AG09319 (cell line): Measurements from ENCODE around the gene COQ2.

Experiments
- DNase-seq: peaks from one replicate; pipeline ENCODE4 v3.0.0-alpha.2; 2010; ENCODE audit warnings: low read depth; ENCODE audit errors: extremely low read depth
- TF ChIP-seq, protein P1 (sequence below): IDR thresholded peaks from 2 replicates; pipeline ENCODE4 v1.5.1; 2011; ENCODE audit warnings: low read depth, mild to moderate bottlenecking, inconsistent platforms, low read length, moderate library complexity

The COQ2 gene

DNA sequence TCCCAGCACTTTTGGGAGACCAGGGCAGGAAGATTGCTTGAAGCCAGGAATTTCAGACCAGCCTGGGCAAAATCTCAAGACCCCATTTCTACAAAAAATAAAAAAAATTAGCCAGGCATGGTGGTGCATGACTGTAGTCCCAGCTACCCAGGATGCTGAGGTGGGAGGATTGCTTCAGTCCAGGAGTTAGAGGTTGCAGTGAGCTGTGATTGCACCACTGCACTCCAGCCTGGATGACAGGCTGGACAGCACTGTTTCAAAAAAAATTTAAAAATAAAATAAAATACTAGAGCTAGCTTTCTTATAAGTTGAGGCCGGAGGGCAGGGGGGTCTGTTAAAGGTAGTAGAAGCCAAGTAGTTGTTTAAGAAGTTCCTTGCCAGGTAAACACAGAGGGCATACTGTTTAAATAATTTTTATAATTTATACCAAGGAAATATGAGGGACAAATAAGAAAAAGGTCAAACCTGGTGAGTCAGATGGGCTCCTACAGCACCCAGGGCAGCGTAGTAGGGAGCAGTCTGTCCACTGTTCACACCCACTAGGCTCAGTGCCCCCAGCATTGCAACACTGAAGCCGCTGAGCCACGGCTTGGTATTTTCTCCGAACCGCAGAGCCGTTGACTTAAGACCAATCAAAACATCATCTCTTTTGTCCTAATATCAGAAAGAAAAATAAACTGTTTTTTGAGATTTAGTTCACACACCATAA lies 17.3 kb downstream of the COQ2 start:
- TF ChIP-seq, protein P1, sequence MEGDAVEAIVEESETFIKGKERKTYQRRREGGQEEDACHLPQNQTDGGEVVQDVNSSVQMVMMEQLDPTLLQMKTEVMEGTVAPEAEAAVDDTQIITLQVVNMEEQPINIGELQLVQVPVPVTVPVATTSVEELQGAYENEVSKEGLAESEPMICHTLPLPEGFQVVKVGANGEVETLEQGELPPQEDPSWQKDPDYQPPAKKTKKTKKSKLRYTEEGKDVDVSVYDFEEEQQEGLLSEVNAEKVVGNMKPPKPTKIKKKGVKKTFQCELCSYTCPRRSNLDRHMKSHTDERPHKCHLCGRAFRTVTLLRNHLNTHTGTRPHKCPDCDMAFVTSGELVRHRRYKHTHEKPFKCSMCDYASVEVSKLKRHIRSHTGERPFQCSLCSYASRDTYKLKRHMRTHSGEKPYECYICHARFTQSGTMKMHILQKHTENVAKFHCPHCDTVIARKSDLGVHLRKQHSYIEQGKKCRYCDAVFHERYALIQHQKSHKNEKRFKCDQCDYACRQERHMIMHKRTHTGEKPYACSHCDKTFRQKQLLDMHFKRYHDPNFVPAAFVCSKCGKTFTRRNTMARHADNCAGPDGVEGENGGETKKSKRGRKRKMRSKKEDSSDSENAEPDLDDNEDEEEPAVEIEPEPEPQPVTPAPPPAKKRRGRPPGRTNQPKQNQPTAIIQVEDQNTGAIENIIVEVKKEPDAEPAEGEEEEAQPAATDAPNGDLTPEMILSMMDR = no peak
- no peak for DNase-seq

DNA sequence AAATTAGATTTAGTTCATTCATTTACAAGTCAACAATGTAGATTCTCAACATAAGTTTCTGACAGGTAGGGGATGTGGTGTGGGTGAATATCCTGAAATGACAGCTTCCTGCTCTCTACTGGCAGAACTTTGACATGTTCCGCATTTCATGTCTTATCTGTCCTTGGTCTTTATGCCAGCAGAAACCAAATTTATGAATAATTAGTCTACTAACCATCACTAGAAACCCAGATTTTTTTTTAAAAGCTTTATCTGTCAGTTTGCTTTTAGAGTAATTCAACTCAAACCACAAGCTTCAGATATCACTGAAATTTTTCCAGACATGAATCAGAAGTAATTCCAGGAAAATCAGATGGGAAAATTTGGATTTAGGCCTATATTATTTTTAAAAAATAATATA lies 17.9 kb downstream of the COQ2 start:
- no peak for DNase-seq
- TF ChIP-seq, protein P1 = no peak

DNA sequence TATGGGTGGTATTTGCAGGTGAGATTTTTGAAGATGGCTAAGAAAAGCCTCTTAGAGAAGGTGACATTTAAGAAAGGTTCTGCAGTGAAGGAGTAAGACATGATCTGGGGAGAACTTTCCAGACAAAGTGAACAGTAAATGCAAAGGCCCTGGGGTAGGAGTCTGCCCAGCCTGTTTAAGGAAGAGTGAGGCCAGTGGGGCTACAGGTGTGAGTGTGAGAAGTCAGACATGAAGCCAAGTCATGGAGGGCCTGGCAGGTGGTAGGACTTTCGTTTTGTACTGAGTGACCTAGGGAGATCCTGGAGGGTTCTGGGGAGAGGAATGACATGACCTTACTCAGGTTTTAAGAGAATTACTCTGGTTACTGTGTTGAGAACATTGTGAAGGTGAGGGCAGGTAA lies 21.5 kb downstream of the COQ2 start:
- DNase-seq = no peak
- TF ChIP-seq, protein P1 = no peak

DNA sequence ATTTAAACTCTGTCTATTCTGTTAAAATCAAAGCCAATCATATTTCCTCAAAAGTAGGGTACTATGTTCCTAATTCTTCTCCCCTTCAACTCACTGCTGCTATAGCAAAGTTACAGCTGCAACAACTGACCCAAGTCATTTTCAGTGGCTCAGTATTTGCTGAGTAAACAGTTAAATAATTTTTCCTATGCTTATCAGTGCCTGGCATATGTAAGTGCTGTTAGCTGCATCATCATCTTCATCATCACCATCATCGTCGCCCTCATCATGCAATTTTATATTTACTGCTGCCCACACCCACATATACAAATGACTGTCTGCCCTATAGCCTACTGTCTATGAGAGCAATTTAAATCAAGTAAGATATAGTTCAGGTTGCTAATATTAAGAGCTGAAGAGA lies 21.9 kb downstream of the COQ2 start:
- TF ChIP-seq, protein P1 = no peak
- no peak for DNase-seq

DNA sequence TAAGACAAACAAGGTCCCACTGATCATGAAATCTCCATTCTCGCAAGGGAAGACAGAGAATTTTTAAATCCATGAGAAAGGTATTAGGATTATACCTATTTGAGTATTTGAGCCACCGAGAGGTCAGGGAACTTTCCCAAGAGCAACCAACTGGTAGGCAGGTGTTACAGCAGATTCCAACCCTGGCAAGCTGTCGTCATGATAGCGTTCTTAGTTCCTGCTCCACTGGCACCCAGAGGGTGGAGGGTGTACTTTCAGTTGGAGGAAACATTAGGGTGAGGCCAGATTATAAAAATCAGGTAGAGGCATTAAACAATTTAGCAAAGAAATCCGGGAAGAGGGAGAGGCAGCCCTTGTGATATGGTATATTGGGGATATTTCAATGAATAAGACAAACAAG lies 23.3 kb downstream of the COQ2 start:
- DNase-seq = no peak
- TF ChIP-seq, protein P1 = no peak

DNA sequence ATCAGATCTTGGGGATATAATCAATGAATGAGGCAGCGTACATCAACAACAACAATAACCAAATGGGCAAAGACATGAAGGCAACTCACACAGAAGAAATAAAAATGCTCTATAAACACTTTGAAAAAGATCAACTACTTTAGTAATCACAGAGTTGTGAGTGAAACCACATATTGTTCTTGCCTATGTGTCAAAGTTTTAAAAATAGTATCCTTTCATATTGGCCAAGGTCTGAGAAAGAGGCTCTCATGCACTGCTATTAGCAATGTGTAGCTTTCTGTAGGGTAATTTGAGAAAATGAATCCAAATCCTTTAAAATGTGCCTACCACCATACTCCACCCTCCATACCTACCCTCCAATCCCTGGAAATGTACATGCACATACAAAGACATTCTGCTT lies 25.0 kb downstream of the COQ2 start:
- DNase-seq = no peak
- TF ChIP-seq, protein P1 = no peak

DNA sequence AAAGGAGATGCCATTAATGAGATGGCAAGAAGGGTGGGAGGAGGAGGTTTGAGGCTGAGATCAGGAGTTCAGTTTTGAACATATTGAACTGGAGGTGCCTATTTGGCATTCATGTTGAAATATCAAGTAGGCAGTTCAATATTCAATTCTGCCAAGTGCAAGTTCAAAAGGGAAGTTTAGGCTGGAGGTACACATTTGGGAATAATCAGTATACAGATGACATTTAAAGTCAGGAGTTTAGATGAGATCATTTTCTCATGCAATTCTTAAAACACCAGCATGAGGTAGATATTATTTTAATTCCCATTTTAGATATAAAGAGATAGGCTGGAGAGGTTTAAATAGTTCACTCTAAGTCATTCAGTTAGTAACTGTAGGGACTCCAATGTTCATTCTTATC lies 26.1 kb downstream of the COQ2 start:
- TF ChIP-seq, protein P1 = no peak
- no peak for DNase-seq
